GM13976 (cell line): ENCODE measurements around the gene XPC.

ENCODE experiments used
- DNase-seq: peaks from one replicate; pipeline ENCODE4 v3.0.0; 2012; ENCODE audit warnings: low spot score
- CTCF ChIP-seq: IDR thresholded peaks from 2 replicates; pipeline ENCODE4 v1.5.1; 2012; ENCODE audit warnings: borderline replicate concordance, mild to moderate bottlenecking; ENCODE audit not compliant: insufficient read depth; ENCODE audit errors: extremely low read depth, missing control alignments, control extremely low read depth
- in situ Hi-C: fragments of 300-500 bp; cut with MboI; formaldehyde crosslinking; loops from one replicate; pipeline ENCODE4 v1.12.0; 2022; ENCODE audit warnings: low sequenced_read_pairs, mixed read lengths, inconsistent platforms; ENCODE audit not compliant: unreplicated experiment

XPC gene

GRCh38 chr3:14133188-14133800 is 45.1 kb downstream of the XPC start:
- no peak for DNase-seq
- no peak for TF ChIP-seq CTCF
- in situ Hi-C loops = no loop called here

- DNase-seq = no peak
- TF ChIP-seq CTCF = no peak
- in situ Hi-C loops = no loop called here
Measured at GRCh38 chr3:14132689-14133088, 45.7 kb downstream of the XPC start.

GRCh38 chr3:14132120-14132519 is 46.3 kb downstream of the XPC start:
- in situ Hi-C loops = no loop called here
- no peak for DNase-seq
- TF ChIP-seq CTCF = no peak

GRCh38 chr3:14131134-14131533 is 47.3 kb downstream of the XPC start:
- no peak for DNase-seq
- in situ Hi-C loops = no loop called here
- no peak for TF ChIP-seq CTCF

- DNase-seq = no peak
- in situ Hi-C loops = no loop called here
- no peak for TF ChIP-seq CTCF
Measured at GRCh38 chr3:14130707-14131106, 47.7 kb downstream of the XPC start.

- TF ChIP-seq CTCF = no peak
- in situ Hi-C loops = no loop called here
- DNase-seq = no peak
Measured at GRCh38 chr3:14130230-14130629, 48.2 kb downstream of the XPC start.

- DNase-seq = no peak
- in situ Hi-C loops = no loop called here
- no peak for TF ChIP-seq CTCF
Measured at GRCh38 chr3:14129296-14129695, 49.1 kb downstream of the XPC start.
